ENCODE measurements around the gene ZNF384.

ZNF384 gene

GRCh38 chr12:6641131-6641530, 48.0 kb downstream of the ZNF384 start:
- TF ChIP-seq ZNF792 (tag by site-specific recombination; IDR thresholded peaks at IDR 0.05) (no peak), EGR2 (tag by site-specific recombination; IDR thresholded peaks at IDR 0.05; ENCODE audit: low read depth) (peak; percentile 38; the same call in 1 of the 2 replicates), ZFHX2 (tag by site-specific recombination; conservative IDR thresholded peaks at IDR 0.05) (peak; percentile 50; the same call in 1 of the 2 replicates)
- no peak overlapping the region for H3K27ac ChIP-seq (ENCODE audit: extremely low read depth, low read depth, low read length)
- ChIA-PET POLR2A (no interaction called here), CTCF (interaction anchor here (0.6 to 1.1 kb wide), 3 partner anchors 24 to 71 kb away, joined by 3 to 4 read pairs (median 4); no protein-coding TSS in a partner anchor)
- H3K4me3 ChIP-seq (ENCODE audit: low read depth, low read length) = no peak overlapping the region
- no peaks in the 10 kb centered on the region for H3K9me3 ChIP-seq (ENCODE audit: control insufficient read depth, insufficient read depth, low read depth, low read length)
- no peaks in the 10 kb centered on the region for H3K36me3 ChIP-seq (ENCODE audit: control insufficient read depth in 2 of 2, insufficient read depth in 1 of 2, low read length in 2 of 2)
- H3K4me1 ChIP-seq (ENCODE audit: control insufficient read depth, insufficient read depth, low read length) = no peaks in the 10 kb centered on the region

DNA sequence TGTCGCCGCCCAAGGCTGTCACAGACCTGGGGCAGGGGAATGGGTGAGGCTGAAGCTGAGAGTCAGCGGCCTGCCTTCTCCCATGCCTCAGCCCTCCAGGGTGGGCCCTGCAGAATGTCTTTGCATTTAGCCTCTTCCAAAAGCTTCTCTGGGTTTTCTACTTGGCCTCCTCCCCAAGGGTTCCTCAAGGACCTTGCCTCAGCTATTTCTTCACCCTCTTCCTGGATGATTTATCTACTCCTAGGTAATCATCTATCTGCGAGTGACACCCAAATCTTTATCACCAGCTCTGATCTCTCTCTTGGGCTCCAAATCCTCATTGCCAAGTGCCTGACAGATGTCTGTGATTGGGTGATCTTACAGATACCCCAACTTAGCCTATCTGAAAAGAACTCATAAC, 48.7 kb downstream of the ZNF384 start:
- Histone ChIP-seq H3K27ac (ENCODE audit: extremely low read depth, low read depth, low read length) (no peak overlapping the region), H3K9me3 (ENCODE audit: control insufficient read depth, insufficient read depth, low read depth, low read length) (no peaks in the 10 kb centered on the region), H3K36me3 (ENCODE audit: control insufficient read depth in 2 of 2, insufficient read depth in 1 of 2, low read length in 2 of 2) (no peaks in the 10 kb centered on the region), H3K4me1 (ENCODE audit: control insufficient read depth, insufficient read depth, low read length) (peaks cover under 1% of the 10 kb centered on the region; the same call in 1 of the 2 replicates), H3K4me3 (ENCODE audit: low read depth, low read length) (no peak overlapping the region)
- POLR2A ChIA-PET = no interaction called here
- CTCF ChIA-PET = interaction anchor here (0.6 to 1.2 kb wide), 3 partner anchors 25 to 126 kb away, joined by 3 to 4 read pairs (median 3); partner anchors contain the start of gene PTMS
- TF ChIP-seq ZSCAN16 (tag by site-specific recombination; IDR thresholded peaks at IDR 0.05) (no peak), ZNF76 (tag by site-specific recombination; IDR thresholded peaks at IDR 0.05; ENCODE audit: borderline replicate concordance, low read depth) (no peak), ZNF510 (tag by site-specific recombination; IDR thresholded peaks at IDR 0.05; ENCODE audit: insufficient replicate concordance) (no peak), ZNF571 (tag by site-specific recombination; IDR thresholded peaks at IDR 0.05) (no peak), ZNF174 (tag by site-specific recombination; IDR thresholded peaks at IDR 0.05) (no peak), KLF17 (tag by site-specific recombination; IDR thresholded peaks at IDR 0.05) (no peak), ZNF791 (tag by site-specific recombination; IDR thresholded peaks at IDR 0.05) (no peak), ZNF610 (tag by site-specific recombination; IDR thresholded peaks at IDR 0.05; ENCODE audit: borderline replicate concordance) (no peak), ZNF626 (tag by site-specific recombination; IDR thresholded peaks at IDR 0.05) (no peak), SCRT2 (tag by site-specific recombination; IDR thresholded peaks at IDR 0.05) (no peak), ZNF670 (tag by site-specific recombination; IDR thresholded peaks at IDR 0.05; ENCODE audit: low read depth) (no peak), ZBTB20 (tag by site-specific recombination; IDR thresholded peaks at IDR 0.05) (no peak), ZBTB1 (tag by site-specific recombination; IDR thresholded peaks at IDR 0.05) (no peak), PBX3 (CRISPR knock-in tag; IDR thresholded peaks at IDR 0.05) (no peak), ZNF302 (tag by site-specific recombination; IDR thresholded peaks at IDR 0.05; ENCODE audit: low read depth) (no peak)

- ChIA-PET CTCF (interaction anchor here (0.6 to 1.2 kb wide), 4 partner anchors 11 to 187 kb away, joined by 3 read pairs; partner anchors contain the start of gene PTMS), POLR2A (interaction anchor here (0.5 kb wide), 1 partner anchor 50 kb away, joined by 4 read pairs; the partner anchor contains the start of gene ZNF384)
- no peak overlapping the region for H3K4me3 ChIP-seq (ENCODE audit: low read depth, low read length)
- no peak for TF ChIP-seq SCRT1 (tag by site-specific recombination; IDR thresholded peaks at IDR 0.05; ENCODE audit: borderline replicate concordance)
- TF ChIP-seq HIC1 (tag by site-specific recombination; IDR thresholded peaks at IDR 0.05) = no peak
- TF ChIP-seq PRDM2 (tag by site-specific recombination; IDR thresholded peaks at IDR 0.05; ENCODE audit: borderline replicate concordance) = no peak
These were observed 49.9 kb downstream of the ZNF384 start for GRCh38 chr12:6639151-6639801.

More at GRCh38 chr12:6639151-6639801, 49.9 kb downstream of the ZNF384 start:
- H3K36me3 ChIP-seq (ENCODE audit: control insufficient read depth in 2 of 2, insufficient read depth in 1 of 2, low read length in 2 of 2) = no peaks in the 10 kb centered on the region
- H3K27ac ChIP-seq (ENCODE audit: extremely low read depth, low read depth, low read length) = no peak overlapping the region
- no peaks in the 10 kb centered on the region for H3K9me3 ChIP-seq (ENCODE audit: control insufficient read depth, insufficient read depth, low read depth, low read length)
- peaks cover 3% of the 10 kb centered on the region; the same call in 1 of the 2 replicates for H3K4me1 ChIP-seq (ENCODE audit: control insufficient read depth, insufficient read depth, low read length)
